B cell (primary cell): ENCODE measurements around the gene TOM1L2. TPM values are rescaled to one million over a fixed set of nuclear protein-coding genes. Genes with fewer than 3 reads are reported as not detected.

Experiments
- ATAC-seq: fragments of 200-7000 bp; cut with Tn5 transposase; one replicate; pipeline ENCODE4 v1.10.0; 2021; ENCODE audit warnings: low read depth, mild to moderate bottlenecking, moderate number of reproducible peaks, moderate library complexity
- CTCF ChIA-PET: fragments of 350-600 bp; sonication (Branson Sonifier 250); formaldehyde crosslinking; loops from one replicate; lab custom pipeline; 2021; ENCODE audit warnings: antibody characterized with exemption, inconsistent platforms; lab: Charles Lee
- POLR2A ChIA-PET: fragments of 350-600 bp; sonication (Branson Sonifier 250); formaldehyde crosslinking; loops from one replicate; lab custom pipeline; 2021; ENCODE audit warnings: antibody characterized with exemption; lab: Charles Lee
- DNase-seq: peaks from one replicate; pipeline ENCODE4 v3.0.0; 2013
- H2AFZ ChIP-seq: 2 replicates; pipeline ENCODE4 v1.6.1; 2012; ENCODE audit warnings: mild to moderate bottlenecking, low read depth, low read length; ENCODE audit not compliant: insufficient read depth, poor library complexity, severe bottlenecking
- H3K27ac ChIP-seq, 2 donors: 1 replicate in 1 of 2; 2 replicates in 1 of 2; pipeline ENCODE4 v1.5.1; 2012 to 2013; ENCODE audit warnings: low read length in 2 of 2, mild to moderate bottlenecking in 2 of 2, moderate library complexity in 1 of 2
- H3K27me3 ChIP-seq, 4 experiments: fragments of 200-600 bp in 1 of 4; sonication (generic) in 1 of 4; replicated peaks in 1 of 4; 1 replicate in 2 of 4; 2 replicates in 2 of 4; pipeline versions ENCODE4 v1.6.1 to v1.7.0; 2013 to 2016; ENCODE audit warnings: low read length in 3 of 4, mild to moderate bottlenecking in 2 of 4, mixed read lengths in 1 of 4, moderate library complexity in 1 of 4; ENCODE audit not compliant: insufficient read depth in 4 of 4, control insufficient read depth in 3 of 4; ENCODE audit errors: control extremely low read depth in 1 of 4
- H3K36me3 ChIP-seq, 2 experiments: replicated peaks in 1 of 2; 1 replicate in 1 of 2; 2 replicates in 1 of 2; pipeline versions ENCODE4 v1.6.1 to v1.7.1; 2013; ENCODE audit warnings: low read length in 1 of 2; ENCODE audit not compliant: insufficient read depth in 2 of 2, control insufficient read depth in 1 of 2; ENCODE audit errors: control extremely low read depth in 1 of 2, extremely low read depth in 1 of 2
- H3K4me1 ChIP-seq, 2 donors: fragments of 200-600 bp in 1 of 2; sonication (generic) in 1 of 2; 1 replicate in 1 of 2; 2 replicates in 1 of 2; pipeline versions ENCODE4 v1.5.1 to v1.6.1; 2013 to 2017; ENCODE audit warnings: low read length in 2 of 2; ENCODE audit not compliant: control insufficient read depth in 2 of 2, insufficient read depth in 2 of 2
- H3K4me2 ChIP-seq: replicated peaks from 2 replicates; pipeline ENCODE3; 2012; ENCODE audit warnings: mild to moderate bottlenecking, low read depth, low read length; ENCODE audit not compliant: poor library complexity, severe bottlenecking
- H3K4me3 ChIP-seq, 5 experiments: fragments of 200-600 bp in 1 of 5; sonication (generic) in 1 of 5; 1 replicate in 3 of 5; 2 replicates in 2 of 5; pipeline versions ENCODE4 v1.5.1 to v1.7.0; 2011 to 2016; ENCODE audit warnings: low read length in 4 of 5, mild to moderate bottlenecking in 4 of 5, low read depth in 2 of 5, control low read depth in 1 of 5, moderate library complexity in 1 of 5; ENCODE audit not compliant: insufficient read depth in 1 of 5; ENCODE audit errors: control extremely low read depth in 1 of 5, extremely low read depth in 1 of 5
- H3K79me2 ChIP-seq: fragments of 200-600 bp; sonication (generic); one replicate; pipeline ENCODE4 v1.6.0; 2016; ENCODE audit warnings: low read length; ENCODE audit not compliant: control insufficient read depth, insufficient read depth
- H3K9ac ChIP-seq: fragments of 200-600 bp; sonication (generic); 2 replicates; pipeline ENCODE4 v1.6.1; 2017; ENCODE audit warnings: mild to moderate bottlenecking, low read length, moderate library complexity
- H3K9me3 ChIP-seq, 3 donors: one replicate each; pipeline versions ENCODE4 v1.6.1 to v1.7.1; 2013; ENCODE audit warnings: low read length in 2 of 3; ENCODE audit not compliant: control insufficient read depth in 2 of 3, insufficient read depth in 1 of 3; ENCODE audit errors: control extremely low read depth in 1 of 3
- H4K20me1 ChIP-seq: 2 replicates; pipeline ENCODE4 v1.6.0; 2012; ENCODE audit warnings: mild to moderate bottlenecking, low read length; ENCODE audit not compliant: insufficient read depth, control insufficient read depth, poor library complexity, severe bottlenecking
- H3K27ac Mint-ChIP-seq: one replicate; pipeline ENCODE4 v1.8.0; 2021; ENCODE audit warnings: mixed read lengths
- H3K27me3 Mint-ChIP-seq: one replicate; pipeline ENCODE4 v1.8.0; 2021; ENCODE audit warnings: mixed read lengths
- H3K4me1 Mint-ChIP-seq: one replicate; pipeline ENCODE4 v1.8.0; 2021; ENCODE audit warnings: mixed read lengths
- H3K4me3 Mint-ChIP-seq: one replicate; pipeline ENCODE4 v1.8.0; 2021; ENCODE audit warnings: mixed read lengths
- H3K9me3 Mint-ChIP-seq: one replicate; pipeline ENCODE4 v1.8.0; 2022; ENCODE audit warnings: mixed read lengths; ENCODE audit not compliant: insufficient read depth
- CTCF ChIP-seq: fragments of 200-600 bp; IDR thresholded peaks from one replicate; pipeline ENCODE4 v1.8.0; 2022; ENCODE audit warnings: antibody characterized with exemption, mild to moderate bottlenecking
- EZH2 ChIP-seq: IDR thresholded peaks from 2 replicates; pipeline ENCODE4 v1.6.1; 2012; ENCODE audit warnings: borderline replicate concordance, low read depth, mild to moderate bottlenecking, moderate library complexity, low read length; ENCODE audit not compliant: insufficient read depth, poor library complexity, severe bottlenecking
- WGBS: methylation state at CpG from one replicate; pipeline ENCODE4 v1.1.5; 2013; ENCODE audit warnings: missing lambda C conversion rate; ENCODE audit not compliant: insufficient coverage; 5-methylcytosine and 5-hydroxymethylcytosine counted together
- intact Hi-C: fragments of 100-400 bp; cut with micrococcal nuclease; formaldehyde crosslinking; loops from one replicate; pipeline ENCODE4 v1.10.0; 2022
- polyA plus RNA-seq: library from polyadenylated mRNA; depleted of rRNA; stranded (reverse); fragments of >200 nt; gene quantifications from 2 replicates; pipeline ENCODE4 v1.2.3, GENCODE V29; 2012
- total RNA-seq, 2 donors: library from RNA; stranded (reverse); fragments of 120-200 nt in 1 of 2; gene quantifications; 1 replicate in 1 of 2; 2 replicates in 1 of 2; pipeline versions ENCODE4 v1.2.3 to v1.2.4, GENCODE V29; 2013 to 2022

TOM1L2 gene
- total and polyA plus RNA-seq, 2 donors (not counting 1 experiment from before 2014, with no cell fraction given) = 25.1 to 29.7 TPM

GRCh38 chr17:17816240-17816814, 155.9 kb downstream of the TOM1L2 start:
- peaks cover 0 to 9% of the 10 kb centered on the region in 2 donors for H3K4me1 ChIP-seq
- intact Hi-C loops = no loop called here
- no peak overlapping the region for H3K4me2 ChIP-seq
- Mint-ChIP-seq H3K27me3 (no peaks in the 10 kb centered on the region), H3K27ac (no peak overlapping the region), H3K4me1 (peaks cover 20% of the 10 kb centered on the region), H3K9me3 (no peaks in the 10 kb centered on the region), H3K4me3 (no peak overlapping the region)
- H2AFZ ChIP-seq = no peak overlapping the region
- POLR2A ChIA-PET = no interaction called here
- H3K79me2 ChIP-seq = peaks cover 17% of the 10 kb centered on the region
- DNase-seq (no peak), ATAC-seq (no peak)
- H3K36me3 ChIP-seq = peaks cover 0 to 44% of the 10 kb centered on the region in 2 experiments
- WGBS = 98% methylated on average over 22 of the region's 22 CpGs
- H3K27ac ChIP-seq = no peak overlapping the region
- no peak overlapping the region for H3K9ac ChIP-seq
- CTCF ChIA-PET = interaction anchor here (1.1 to 6.4 kb wide), 2 partner anchors 43 to 122 kb away, joined by 3 to 109 read pairs; no protein-coding TSS in a partner anchor
- H3K27me3 ChIP-seq = no peaks in the 10 kb centered on the region
- H3K4me3 ChIP-seq = no peak overlapping the region
- no peaks in the 10 kb centered on the region for H3K9me3 ChIP-seq
- no peak for TF ChIP-seq EZH2
- no peak for TF ChIP-seq CTCF
- H4K20me1 ChIP-seq = peaks cover 37% of the 10 kb centered on the region

- H3K27me3 Mint-ChIP-seq = no peaks in the 10 kb centered on the region
- Histone ChIP-seq H3K27ac (no peak overlapping the region), H3K4me1 (peaks cover 0 to 9% of the 10 kb centered on the region in 2 donors), H3K27me3 (no peaks in the 10 kb centered on the region), H4K20me1 (peaks cover 30% of the 10 kb centered on the region), H2AFZ (no peak overlapping the region), H3K9ac (no peak overlapping the region), H3K4me2 (no peak overlapping the region), H3K9me3 (no peaks in the 10 kb centered on the region), H3K4me3 (no peak overlapping the region), H3K79me2 (peaks cover 10% of the 10 kb centered on the region), H3K36me3 (peaks cover 0 to 44% of the 10 kb centered on the region in 2 experiments)
- H3K4me3 Mint-ChIP-seq = no peak overlapping the region
- no peaks in the 10 kb centered on the region for H3K9me3 Mint-ChIP-seq
- TF ChIP-seq CTCF (no peak), EZH2 (no peak)
- DNase-seq (no peak), ATAC-seq (no peak)
- intact Hi-C loops = no loop called here
- peaks cover 18% of the 10 kb centered on the region for H3K4me1 Mint-ChIP-seq
- ChIA-PET POLR2A (no interaction called here), CTCF (interaction anchor here (1.1 to 6.4 kb wide), 3 partner anchors 38 to 122 kb away, joined by 3 to 109 read pairs (median 6); no protein-coding TSS in a partner anchor)
- no peak overlapping the region for H3K27ac Mint-ChIP-seq
- WGBS = 96% methylated on average over 15 of the region's 17 CpGs
Observed at GRCh38 chr17:17815436-17816200, 156.6 kb downstream of the TOM1L2 start.
